Osteocyte (in vitro differentiated cells): Measurements from ENCODE around the gene PGM5. TPM values are rescaled to one million over a fixed set of nuclear protein-coding genes. Genes with fewer than 3 reads are reported as not detected.

Experiments
- DNase-seq: peaks from one replicate; pipeline ENCODE4 v3.0.0; 2021; ENCODE audit warnings: mixed read lengths; ENCODE audit not compliant: unreplicated experiment; ENCODE audit errors: extremely low spot score
- H3K27ac Mint-ChIP-seq: one replicate; pipeline ENCODE4 v1.8.0; 2021; ENCODE audit warnings: mild to moderate bottlenecking, mixed read lengths; ENCODE audit not compliant: unreplicated experiment
- H3K27me3 Mint-ChIP-seq: one replicate; pipeline ENCODE4 v1.8.0; 2021; ENCODE audit warnings: mixed read lengths; ENCODE audit not compliant: unreplicated experiment
- H3K36me3 Mint-ChIP-seq: one replicate; pipeline ENCODE4 v1.8.0; 2021; ENCODE audit warnings: mixed read lengths; ENCODE audit not compliant: unreplicated experiment
- H3K4me1 Mint-ChIP-seq: one replicate; pipeline ENCODE4 v1.8.0; 2021; ENCODE audit warnings: mixed read lengths; ENCODE audit not compliant: unreplicated experiment
- H3K4me3 Mint-ChIP-seq: one replicate; pipeline ENCODE4 v1.8.0; 2021; ENCODE audit warnings: mild to moderate bottlenecking, moderate library complexity, mixed read lengths; ENCODE audit not compliant: unreplicated experiment
- H3K9me3 Mint-ChIP-seq: one replicate; pipeline ENCODE4 v1.8.0; 2021; ENCODE audit warnings: mixed read lengths; ENCODE audit not compliant: unreplicated experiment
- CTCF ChIP-seq: fragments of 200-600 bp; sonication (generic); IDR thresholded peaks from 2 replicates; pipeline ENCODE4 v1.5.0; 2021; ENCODE audit warnings: antibody characterized with exemption, mild to moderate bottlenecking, moderate library complexity
- total RNA-seq: library from RNA; stranded (reverse); gene quantifications from 2 replicates; pipeline ENCODE4 v1.2.1, GENCODE V29; 2021

PGM5 gene
- total RNA-seq, 1 donor from 2014 or later, result not detected

- no peak for DNase-seq
- Mint-ChIP-seq H3K36me3 (no peaks in the 10 kb centered on the region), H3K4me1 (no peaks in the 10 kb centered on the region), H3K27ac (no peak overlapping the region), H3K9me3 (no peaks in the 10 kb centered on the region), H3K4me3 (no peak overlapping the region), H3K27me3 (peaks cover 3% of the 10 kb centered on the region)
- no peak for TF ChIP-seq CTCF
These were observed 142.4 kb downstream of the PGM5 start for GRCh38 chr9:68498816-68499215.

GRCh38 chr9:68500457-68501381, 144.3 kb downstream of the PGM5 start:
- no peak overlapping the region for H3K27ac Mint-ChIP-seq
- H3K9me3 Mint-ChIP-seq, result no peaks in the 10 kb centered on the region
- H3K27me3 Mint-ChIP-seq, result peaks cover 3% of the 10 kb centered on the region
- H3K36me3 Mint-ChIP-seq, result no peaks in the 10 kb centered on the region
- DNase-seq, result no peak
- H3K4me1 Mint-ChIP-seq, result no peaks in the 10 kb centered on the region
- no peak for TF ChIP-seq CTCF
- H3K4me3 Mint-ChIP-seq, result no peak overlapping the region

- no peaks in the 10 kb centered on the region for H3K36me3 Mint-ChIP-seq
- H3K4me3 Mint-ChIP-seq, result no peak overlapping the region
- H3K4me1 Mint-ChIP-seq, result no peaks in the 10 kb centered on the region
- no peak overlapping the region for H3K27ac Mint-ChIP-seq
- DNase-seq, result no peak
- peaks cover 3% of the 10 kb centered on the region for H3K27me3 Mint-ChIP-seq
- TF ChIP-seq CTCF, result no peak
- no peaks in the 10 kb centered on the region for H3K9me3 Mint-ChIP-seq
These were observed 145.9 kb downstream of the PGM5 start for GRCh38 chr9:68502279-68502678.

- TF ChIP-seq CTCF, result no peak
- no peak overlapping the region for H3K27ac Mint-ChIP-seq
- H3K4me1 Mint-ChIP-seq, result no peaks in the 10 kb centered on the region
- H3K4me3 Mint-ChIP-seq, result no peak overlapping the region
- H3K27me3 Mint-ChIP-seq, result no peaks in the 10 kb centered on the region
- no peaks in the 10 kb centered on the region for H3K9me3 Mint-ChIP-seq
- H3K36me3 Mint-ChIP-seq, result no peaks in the 10 kb centered on the region
- DNase-seq, result no peak
These were observed 149.4 kb downstream of the PGM5 start for GRCh38 chr9:68505681-68506409.

GRCh38 chr9:68506551-68506950, 150.1 kb downstream of the PGM5 start:
- no peaks in the 10 kb centered on the region for H3K4me1 Mint-ChIP-seq
- H3K36me3 Mint-ChIP-seq, result no peaks in the 10 kb centered on the region
- DNase-seq, result no peak
- no peak for TF ChIP-seq CTCF
- H3K27ac Mint-ChIP-seq, result no peak overlapping the region
- no peaks in the 10 kb centered on the region for H3K9me3 Mint-ChIP-seq
- no peak overlapping the region for H3K4me3 Mint-ChIP-seq
- H3K27me3 Mint-ChIP-seq, result no peaks in the 10 kb centered on the region
